Measurements from ENCODE around the gene NEK5.
A peak's percentile ranks its signal among the peaks of the same experiment; 100 is the strongest.

GRCh38 chr13:51995677-51996551 lies 133.0 kb downstream of the NEK5 start:
- TF ChIP-seq YY1 (IDR thresholded peaks at IDR 0.05; ENCODE audit: low read depth, low read length) (no peak), RXRA (IDR thresholded peaks at IDR 0.05; ENCODE audit: insufficient read depth, low read depth, low read length) (no peak), HDAC2 (IDR thresholded peaks at IDR 0.05; ENCODE audit: borderline replicate concordance in 1 of 2, low read depth in 2 of 2, low read length in 2 of 2) (no peak), MAX (IDR thresholded peaks at IDR 0.05) (peak; percentile 24; the same call in 1 of the 2 replicates), CTCF (IDR thresholded peaks at IDR 0.05; ENCODE audit: control extremely low read depth in 1 of 3, insufficient read depth in 1 of 3, low read depth in 1 of 3, low read length in 3 of 3) (no peak), EGR1 (IDR thresholded peaks at IDR 0.05; ENCODE audit: borderline replicate concordance, low read depth, low read length) (no peak), TAF1 (IDR thresholded peaks at IDR 0.05; ENCODE audit: low read depth, low read length) (no peak), POLR2A (IDR thresholded peaks at IDR 0.05; ENCODE audit: control extremely low read depth in 1 of 2, low read depth in 2 of 2, low read length in 2 of 2) (no peak), ATF2 (IDR thresholded peaks at IDR 0.05; ENCODE audit: low read length) (no peak), PHF8 (conservative IDR thresholded peaks at IDR 0.05; ENCODE audit: low read depth, low read length) (no peak), JUND (IDR thresholded peaks at IDR 0.05; ENCODE audit: low read length) (no peak)

All from H1 (cell line).